CD4-positive, alpha-beta T cell (primary cell): ENCODE results near the gene CPED1. TPM values are rescaled to one million over a fixed set of nuclear protein-coding genes. Genes with fewer than 3 reads are reported as not detected.

ENCODE experiments used
- ATAC-seq: fragments of 200-7000 bp; cut with Tn5 transposase; one replicate; pipeline ENCODE4 v1.10.0; 2022; ENCODE audit warnings: mild to moderate bottlenecking; ENCODE audit not compliant: poor library complexity
- CTCF ChIA-PET: fragments of 350-600 bp; sonication (Branson Sonifier 250); formaldehyde crosslinking; loops from one replicate; lab custom pipeline; 2021; ENCODE audit warnings: antibody characterized with exemption, inconsistent platforms; lab: Charles Lee
- POLR2A ChIA-PET: fragments of 350-600 bp; sonication (Branson Sonifier 250); formaldehyde crosslinking; loops from one replicate; lab custom pipeline; 2021; ENCODE audit warnings: antibody characterized with exemption, inconsistent platforms; lab: Charles Lee
- DNase-seq, 14 experiments: peaks; one replicate each; pipeline ENCODE4 v3.0.0-alpha.2; 2013 to 2020; ENCODE audit warnings: mixed read lengths in 2 of 14
- H3K27ac ChIP-seq, 2 donors: one replicate each; pipeline versions ENCODE4 v1.5.1 to v1.7.0; 2013; ENCODE audit warnings: low read length in 2 of 2, low read depth in 1 of 2, mild to moderate bottlenecking in 1 of 2
- H3K27me3 ChIP-seq, 2 experiments: 1 replicate in 1 of 2; 2 replicates in 1 of 2; pipeline versions ENCODE4 v1.6.1 to v1.7.0; 2013; ENCODE audit warnings: low read length in 2 of 2, control low read depth in 1 of 2, mild to moderate bottlenecking in 1 of 2, moderate library complexity in 1 of 2; ENCODE audit not compliant: insufficient read depth in 2 of 2, control insufficient read depth in 1 of 2
- H3K36me3 ChIP-seq: one replicate; pipeline ENCODE4 v1.6.1; 2013; ENCODE audit warnings: low read length, control low read depth; ENCODE audit not compliant: insufficient read depth
- H3K4me1 ChIP-seq: one replicate; pipeline ENCODE4 v1.6.1; 2013; ENCODE audit warnings: low read length, control low read depth; ENCODE audit not compliant: insufficient read depth
- H3K4me3 ChIP-seq: one replicate; pipeline ENCODE4 v1.5.1; 2013; ENCODE audit warnings: mild to moderate bottlenecking, low read length, moderate library complexity
- H3K9me3 ChIP-seq, 2 experiments: 1 replicate in 1 of 2; 2 replicates in 1 of 2; pipeline versions ENCODE4 v1.6.1 to v1.7.0; 2013; ENCODE audit warnings: low read length in 2 of 2, mild to moderate bottlenecking in 2 of 2, control low read depth in 1 of 2, moderate library complexity in 1 of 2; ENCODE audit not compliant: control insufficient read depth in 1 of 2, insufficient read depth in 1 of 2
- H3K27ac Mint-ChIP-seq: one replicate; pipeline ENCODE4 v1.8.0; 2020; ENCODE audit warnings: mixed read lengths
- H3K27me3 Mint-ChIP-seq: one replicate; pipeline ENCODE4 v1.8.0; 2021; ENCODE audit warnings: mixed read lengths
- H3K36me3 Mint-ChIP-seq: one replicate; pipeline ENCODE4 v1.8.0; 2021; ENCODE audit warnings: low read depth, mixed read lengths
- H3K4me1 Mint-ChIP-seq: one replicate; pipeline ENCODE4 v1.8.0; 2021; ENCODE audit warnings: low read depth, mixed read lengths
- H3K4me3 Mint-ChIP-seq: one replicate; pipeline ENCODE4 v1.8.0; 2020; ENCODE audit warnings: mild to moderate bottlenecking, mixed read lengths
- H3K9me3 Mint-ChIP-seq: one replicate; pipeline ENCODE4 v1.8.0; 2020; ENCODE audit warnings: mixed read lengths
- intact Hi-C, 2 experiments: fragments of 100-400 bp; cut with DNase I in 1 of 2; cut with micrococcal nuclease in 1 of 2; formaldehyde crosslinking; loops; one replicate each; pipeline versions ENCODE4 v1.15.1 to v1.9.0; 2023 to 2025; cut with DNase I, micrococcal nuclease
- total RNA-seq, 174 experiments: library from RNA in 2 of 174; stranded (reverse) in 2 of 174; gene quantifications; one replicate each; pipeline ENCODE4 v1.2.3 and lab custom pipeline; 2021 to 2026
- TF ChIP-seq, protein P1 (sequence below): fragments of 200-600 bp; IDR thresholded peaks from one replicate; pipeline ENCODE4 v1.8.0; 2022; ENCODE audit warnings: antibody characterized with exemption, mild to moderate bottlenecking

CPED1 gene
- total RNA-seq, 2 experiments from 2014 or later: 0.08 to 0.19 TPM

DNA sequence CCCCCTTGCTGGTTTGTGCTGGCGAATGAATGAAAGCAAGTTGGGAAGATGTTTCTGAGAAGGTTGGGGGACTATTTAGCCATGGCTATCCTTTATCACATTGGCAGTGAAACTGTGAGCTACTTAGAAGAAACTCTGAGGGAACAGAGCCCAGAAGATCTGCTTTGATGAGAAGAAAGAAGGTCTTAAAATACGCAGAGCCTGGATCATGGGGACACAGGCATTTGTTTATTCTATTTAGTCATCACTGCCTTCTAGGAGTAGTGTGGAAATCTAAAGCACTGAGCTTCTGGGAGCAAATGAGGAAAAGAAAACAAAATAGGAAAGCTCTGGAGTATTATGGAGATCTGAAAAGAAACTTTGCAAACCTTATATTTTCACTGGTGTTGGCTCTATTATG is 28.5 kb downstream of the CPED1 start:
- H3K36me3 ChIP-seq: no peaks in the 10 kb centered on the region
- POLR2A ChIA-PET: no interaction called here
- intact Hi-C loops: no loop called here
- Mint-ChIP-seq H3K4me3 (no peak overlapping the region), H3K4me1 (no peaks in the 10 kb centered on the region), H3K27ac (no peak overlapping the region), H3K9me3 (no peaks in the 10 kb centered on the region), H3K36me3 (no peaks in the 10 kb centered on the region), H3K27me3 (no peaks in the 10 kb centered on the region)
- CTCF ChIA-PET: interaction anchor here (1.1 kb wide), 1 partner anchor 10 kb away, joined by 4 read pairs; no protein-coding TSS in a partner anchor
- no peaks in the 10 kb centered on the region for H3K9me3 ChIP-seq
- DNase-seq (no peak), ATAC-seq (no peak)
- TF ChIP-seq, protein P1, sequence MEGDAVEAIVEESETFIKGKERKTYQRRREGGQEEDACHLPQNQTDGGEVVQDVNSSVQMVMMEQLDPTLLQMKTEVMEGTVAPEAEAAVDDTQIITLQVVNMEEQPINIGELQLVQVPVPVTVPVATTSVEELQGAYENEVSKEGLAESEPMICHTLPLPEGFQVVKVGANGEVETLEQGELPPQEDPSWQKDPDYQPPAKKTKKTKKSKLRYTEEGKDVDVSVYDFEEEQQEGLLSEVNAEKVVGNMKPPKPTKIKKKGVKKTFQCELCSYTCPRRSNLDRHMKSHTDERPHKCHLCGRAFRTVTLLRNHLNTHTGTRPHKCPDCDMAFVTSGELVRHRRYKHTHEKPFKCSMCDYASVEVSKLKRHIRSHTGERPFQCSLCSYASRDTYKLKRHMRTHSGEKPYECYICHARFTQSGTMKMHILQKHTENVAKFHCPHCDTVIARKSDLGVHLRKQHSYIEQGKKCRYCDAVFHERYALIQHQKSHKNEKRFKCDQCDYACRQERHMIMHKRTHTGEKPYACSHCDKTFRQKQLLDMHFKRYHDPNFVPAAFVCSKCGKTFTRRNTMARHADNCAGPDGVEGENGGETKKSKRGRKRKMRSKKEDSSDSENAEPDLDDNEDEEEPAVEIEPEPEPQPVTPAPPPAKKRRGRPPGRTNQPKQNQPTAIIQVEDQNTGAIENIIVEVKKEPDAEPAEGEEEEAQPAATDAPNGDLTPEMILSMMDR: no peak
- no peaks in the 10 kb centered on the region for H3K4me1 ChIP-seq
- no peak overlapping the region for H3K4me3 ChIP-seq
- H3K27ac ChIP-seq: no peak overlapping the region
- H3K27me3 ChIP-seq: no peaks in the 10 kb centered on the region

DNA sequence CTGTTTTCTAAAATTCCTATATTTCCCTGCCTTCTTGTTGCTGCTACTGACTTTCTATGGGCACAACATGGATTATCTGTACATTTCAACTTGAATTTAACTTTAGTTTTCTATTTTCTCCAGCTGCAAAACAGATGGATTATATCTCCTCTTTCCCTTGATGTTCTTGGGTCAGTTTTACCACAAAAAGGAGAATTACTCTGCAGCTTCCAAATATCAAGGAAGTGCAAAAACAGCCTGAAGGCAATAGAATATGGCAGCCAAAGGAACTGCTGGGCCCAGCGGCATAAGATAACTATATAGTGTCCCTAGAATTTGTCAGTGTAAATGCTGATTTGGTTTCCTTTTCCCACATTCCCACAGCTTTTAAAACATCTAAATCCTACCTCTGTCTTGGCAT is 29.1 kb downstream of the CPED1 start:
- Histone ChIP-seq H3K27me3 (no peaks in the 10 kb centered on the region), H3K4me1 (no peaks in the 10 kb centered on the region), H3K9me3 (no peaks in the 10 kb centered on the region), H3K36me3 (no peaks in the 10 kb centered on the region), H3K27ac (no peak overlapping the region), H3K4me3 (no peak overlapping the region)
- H3K9me3 Mint-ChIP-seq: no peaks in the 10 kb centered on the region
- intact Hi-C loops: no loop called here
- ChIA-PET CTCF (interaction anchor here (1.1 kb wide), 1 partner anchor 10 kb away, joined by 4 read pairs; no protein-coding TSS in a partner anchor), POLR2A (no interaction called here)
- H3K4me3 Mint-ChIP-seq: no peak overlapping the region
- no peaks in the 10 kb centered on the region for H3K4me1 Mint-ChIP-seq
- ATAC-seq (no peak), DNase-seq (no peak)
- no peaks in the 10 kb centered on the region for H3K27me3 Mint-ChIP-seq
- H3K27ac Mint-ChIP-seq: no peak overlapping the region
- TF ChIP-seq, protein P1: no peak
- no peaks in the 10 kb centered on the region for H3K36me3 Mint-ChIP-seq

DNA sequence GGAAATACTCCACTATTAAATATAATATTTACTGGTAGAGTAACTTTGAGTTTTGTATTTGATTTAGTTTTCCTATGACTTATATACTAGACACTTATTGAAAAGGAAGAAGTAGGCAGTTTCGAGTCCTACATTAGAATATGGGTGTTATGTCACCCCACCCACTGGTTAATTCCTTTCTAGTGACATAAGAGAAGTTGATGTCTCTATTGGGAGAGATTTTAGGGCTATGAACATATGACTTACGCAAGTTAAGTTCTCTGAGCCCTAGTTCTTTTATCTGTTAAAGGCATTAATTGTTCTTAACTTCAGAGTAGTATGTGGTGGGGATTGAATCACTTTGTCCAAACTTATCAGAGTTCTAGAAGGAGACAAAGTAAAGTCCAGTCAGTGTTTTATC is 30.5 kb downstream of the CPED1 start:
- Mint-ChIP-seq H3K36me3 (no peaks in the 10 kb centered on the region), H3K4me1 (no peaks in the 10 kb centered on the region), H3K9me3 (no peaks in the 10 kb centered on the region), H3K4me3 (no peak overlapping the region), H3K27ac (no peak overlapping the region), H3K27me3 (no peaks in the 10 kb centered on the region)
- H3K9me3 ChIP-seq: no peaks in the 10 kb centered on the region
- no peak overlapping the region for H3K4me3 ChIP-seq
- DNase-seq: peak in 3 of 14 experiments; percentile 8 to 36 (median 19)
- H3K4me1 ChIP-seq: no peaks in the 10 kb centered on the region
- no peaks in the 10 kb centered on the region for H3K36me3 ChIP-seq
- no peaks in the 10 kb centered on the region for H3K27me3 ChIP-seq
- no peak overlapping the region for H3K27ac ChIP-seq
- intact Hi-C loops: no loop called here
- TF ChIP-seq, protein P1: no peak
- no peak for ATAC-seq
- ChIA-PET POLR2A (no interaction called here), CTCF (no interaction called here)
